ENCODE results near the gene SLC6A8.
"Not testable (repeated sequence)": the region's sequence is repeated elsewhere in the genome, so short reads cannot be mapped to it uniquely, and the experiment has no call there.

Gene SLC6A8

GRCh38 chrX:153671589-153672530, 15.9 kb upstream of the SLC6A8 start:
- no peak for DNase-seq (ENCODE audit: low read depth, low spot score)

- DNase-seq (ENCODE audit: low read depth, low spot score) = no peak
These were observed 14.9 kb upstream of the SLC6A8 start for GRCh38 chrX:153672531-153673427.

GRCh38 chrX:153673428-153674218, 14.1 kb upstream of the SLC6A8 start, which contains the start of gene PNCK:
Gene PNCK, minus strand, starts transcription at chrX:153673813. Its CDS starts 737 bp downstream, at chrX:153673076.
- no peak for DNase-seq (ENCODE audit: low read depth, low spot score)

- no peak for DNase-seq (ENCODE audit: low read depth, low spot score)
These were observed 13.4 kb upstream of the SLC6A8 start for GRCh38 chrX:153674219-153674851.

- no peak for DNase-seq (ENCODE audit: low read depth, low spot score)
These were observed 6.6 kb upstream of the SLC6A8 start for GRCh38 chrX:153681175-153681574.

- DNase-seq (ENCODE audit: low read depth, low spot score) = not testable (repeated sequence)
These were observed 4.2 kb upstream of the SLC6A8 start for GRCh38 chrX:153683486-153683885.

- no peak for DNase-seq (ENCODE audit: low read depth, low spot score)
These were observed 3.1 kb upstream of the SLC6A8 start for GRCh38 chrX:153684467-153685155.

- DNase-seq (ENCODE audit: low read depth, low spot score) = no peak
These were observed 2.6 kb upstream of the SLC6A8 start for GRCh38 chrX:153685156-153685536.

- DNase-seq (ENCODE audit: low read depth, low spot score) = no peak
These were observed 1.7 kb upstream of the SLC6A8 start for GRCh38 chrX:153685751-153686696.

GRCh38 chrX:153686711-153687110, 1.0 kb upstream of the SLC6A8 start:
- DNase-seq (ENCODE audit: low read depth, low spot score) = no peak

- no peak for DNase-seq (ENCODE audit: low read depth, low spot score)
These were observed 345 bp downstream of the SLC6A8 start for GRCh38 chrX:153688071-153688470.

GRCh38 chrX:153688506-153688905, 780 bp downstream of the SLC6A8 start:
- DNase-seq (ENCODE audit: low read depth, low spot score) = no peak

GRCh38 chrX:153688911-153689590, 1.3 kb downstream of the SLC6A8 start:
- no peak for DNase-seq (ENCODE audit: low read depth, low spot score)

- DNase-seq (ENCODE audit: low read depth, low spot score) = no peak
These were observed 2.1 kb downstream of the SLC6A8 start for GRCh38 chrX:153689654-153690465.

GRCh38 chrX:153690466-153690865, 2.7 kb downstream of the SLC6A8 start:
- DNase-seq (ENCODE audit: low read depth, low spot score) = no peak

GRCh38 chrX:153691032-153691827, 3.5 kb downstream of the SLC6A8 start:
- DNase-seq (ENCODE audit: low read depth, low spot score) = not testable (repeated sequence)

GRCh38 chrX:153692003-153692402, 4.3 kb downstream of the SLC6A8 start:
- DNase-seq (ENCODE audit: low read depth, low spot score) = no peak

Data from activated CD4-positive, CD25-positive, alpha-beta regulatory T cell treated with anti-CD3 and anti-CD28 coated beads, Interleukin-2, amount 50 U/mL, for 16 hours (primary cell).